GM10847 (cell line): ENCODE results near the gene MEOX2.

ENCODE experiments used
- POLR2A ChIP-seq: IDR thresholded peaks from 2 replicates; pipeline ENCODE4 v1.6.1; 2011; ENCODE audit not compliant: insufficient read length; ENCODE audit errors: extremely low read depth

Gene MEOX2

GRCh38 chr7:15685358-15686294 lies 857 bp downstream of the MEOX2 start:
- no peak for TF ChIP-seq POLR2A

- no peak for TF ChIP-seq POLR2A
Measured at GRCh38 chr7:15684871-15685270, 1.6 kb downstream of the MEOX2 start.

- TF ChIP-seq POLR2A: no peak
Measured at GRCh38 chr7:15684111-15684800, 2.2 kb downstream of the MEOX2 start.

DNA sequence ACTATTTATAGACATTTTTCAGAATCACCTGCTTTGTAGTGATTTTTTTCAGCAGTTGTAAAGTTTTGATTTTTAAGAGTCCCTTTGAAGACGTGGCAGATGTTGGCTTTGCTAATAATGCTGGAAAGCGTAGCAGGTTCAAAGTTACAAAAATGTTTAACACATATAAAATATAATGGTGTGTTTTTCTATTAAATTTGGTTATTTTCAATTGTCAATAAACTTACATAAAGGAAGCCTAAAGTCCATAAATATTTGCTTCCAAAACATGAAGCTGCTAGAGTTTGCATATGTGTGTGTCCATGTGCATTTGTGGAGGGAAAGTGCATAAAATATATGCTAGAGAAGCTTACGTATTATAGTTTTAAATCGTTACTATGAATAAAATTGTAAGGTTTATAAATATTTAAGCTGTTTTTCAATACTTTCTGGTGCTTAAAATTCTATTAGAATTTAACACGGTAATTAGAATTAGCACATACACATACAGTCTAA lies 3.7 kb downstream of the MEOX2 start:
- TF ChIP-seq POLR2A: no peak

GRCh38 chr7:15682111-15682510 lies 4.4 kb downstream of the MEOX2 start:
- no peak for TF ChIP-seq POLR2A

- no peak for TF ChIP-seq POLR2A
Measured at GRCh38 chr7:15681631-15682030, 4.9 kb downstream of the MEOX2 start.

- TF ChIP-seq POLR2A: no peak
Measured at GRCh38 chr7:15681186-15681585, 5.3 kb downstream of the MEOX2 start.

DNA sequence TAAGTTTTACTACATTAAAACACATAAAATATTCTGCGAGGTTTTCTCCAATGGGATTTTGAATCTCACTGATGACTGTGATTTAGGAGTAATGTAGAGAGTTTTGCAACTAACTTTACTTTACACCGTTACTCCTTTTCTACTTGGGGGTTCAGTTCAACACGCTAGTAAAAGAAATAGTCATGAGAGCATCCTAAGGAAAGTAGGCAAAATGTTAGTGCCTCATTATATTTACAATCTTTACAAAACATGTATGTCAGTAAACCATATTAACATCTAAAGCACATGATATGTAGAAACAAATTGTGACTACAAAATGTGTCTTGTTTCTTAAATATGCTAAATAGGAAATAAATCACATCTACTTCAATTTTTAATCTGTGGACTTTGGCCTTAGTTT lies 6.0 kb downstream of the MEOX2 start:
- no peak for TF ChIP-seq POLR2A

DNA sequence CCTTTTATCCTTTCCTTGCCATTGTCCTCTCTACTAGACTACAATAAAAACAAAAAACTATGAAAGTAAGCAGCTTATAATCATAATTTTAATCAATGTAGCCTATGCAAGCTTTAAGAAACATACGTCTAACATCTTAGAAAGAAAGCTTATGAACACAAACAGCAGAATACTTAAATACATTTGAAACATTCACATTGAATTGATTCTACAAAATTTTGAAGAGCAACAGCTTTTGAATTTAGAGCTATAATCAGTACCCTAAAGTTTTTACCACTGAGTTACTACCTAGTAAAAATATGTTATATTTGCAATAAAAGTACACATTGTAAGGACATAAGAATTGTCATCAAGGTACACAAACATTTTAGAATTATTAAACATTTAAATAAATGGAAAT lies 7.2 kb downstream of the MEOX2 start:
- no peak for TF ChIP-seq POLR2A

GRCh38 chr7:15678653-15679052 lies 7.8 kb downstream of the MEOX2 start:
- no peak for TF ChIP-seq POLR2A

DNA sequence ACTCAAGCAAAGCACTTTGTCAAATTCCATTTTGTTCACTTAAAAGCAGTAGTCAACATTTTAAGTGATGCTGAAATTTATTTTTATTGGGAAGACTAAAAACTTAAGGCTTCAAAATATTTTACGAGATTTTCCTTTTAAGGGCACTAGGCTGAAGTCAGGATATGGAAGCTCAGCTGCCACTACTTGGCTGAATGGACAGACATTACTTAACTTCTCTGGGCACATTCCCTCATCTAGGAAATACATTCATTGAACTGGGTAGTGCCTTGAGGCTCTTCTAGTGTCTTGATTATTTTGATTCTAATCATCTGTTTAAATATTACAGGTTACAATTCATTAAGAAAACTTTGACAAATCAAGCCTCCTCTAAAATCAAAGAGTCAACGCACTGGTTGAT lies 11.1 kb downstream of the MEOX2 start:
- no peak for TF ChIP-seq POLR2A

DNA sequence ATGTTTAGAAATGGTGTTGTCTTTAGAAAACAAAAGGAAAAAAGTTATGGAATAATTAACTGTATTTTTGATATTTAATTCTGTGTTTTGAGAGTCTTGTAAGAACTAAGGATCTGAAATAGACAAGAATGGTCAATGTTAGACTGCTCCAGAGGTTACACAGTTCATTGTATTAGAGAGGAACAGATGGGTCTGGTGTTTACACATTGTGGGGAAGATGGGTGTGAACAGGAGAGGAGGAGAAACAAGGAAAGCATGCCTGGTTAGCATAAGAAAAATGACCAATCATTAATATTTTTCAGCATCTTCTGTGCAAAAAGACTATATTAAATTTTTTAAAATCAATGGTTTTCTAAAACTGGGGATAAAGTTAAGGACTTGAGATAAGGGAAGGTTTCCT lies 11.9 kb downstream of the MEOX2 start:
- no peak for TF ChIP-seq POLR2A

- no peak for TF ChIP-seq POLR2A
Measured at GRCh38 chr7:15669443-15670090, 16.9 kb downstream of the MEOX2 start.

- TF ChIP-seq POLR2A: no peak
Measured at GRCh38 chr7:15667991-15668390, 18.5 kb downstream of the MEOX2 start.

DNA sequence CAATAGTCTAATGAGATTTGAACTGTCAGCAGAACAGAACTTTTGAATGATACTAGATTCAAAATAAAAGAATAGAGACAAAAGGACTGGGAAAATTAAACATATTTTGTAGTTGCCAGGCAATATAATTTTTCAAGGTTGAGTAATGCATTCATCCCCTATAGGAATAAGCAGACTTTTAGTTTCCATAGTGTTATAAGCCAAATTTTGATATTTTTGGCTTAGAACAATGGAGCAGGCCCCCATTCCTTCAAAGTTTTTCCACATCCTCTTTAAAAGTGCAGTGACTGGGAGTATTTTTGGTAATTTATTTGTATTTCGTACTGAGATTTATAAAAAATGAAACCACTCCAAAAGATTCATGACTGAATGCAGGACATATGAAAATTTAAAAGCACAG lies 24.0 kb downstream of the MEOX2 start:
- TF ChIP-seq POLR2A: no peak

GRCh38 chr7:15658247-15658646 lies 28.2 kb downstream of the MEOX2 start:
- no peak for TF ChIP-seq POLR2A

GRCh38 chr7:15652776-15653290 lies 33.6 kb downstream of the MEOX2 start:
- TF ChIP-seq POLR2A: no peak
